Bone marrow (tissue), 2 donors: ENCODE results near the gene CACNA1S.

Experiments
- DNase-seq, 2 donors: peaks; one replicate each; lab custom pipeline; 2025; lab: John Stamatoyannopoulos, UW

Gene CACNA1S

GRCh38 chr1:201011616-201012015 lies 100.6 kb downstream of the CACNA1S start:
- no peak for DNase-seq

GRCh38 chr1:201009962-201010645 lies 102.1 kb downstream of the CACNA1S start:
- DNase-seq = no peak

- no peak for DNase-seq
Measured at GRCh38 chr1:201008666-201009360, 103.4 kb downstream of the CACNA1S start.

GRCh38 chr1:201007481-201007880 lies 104.7 kb downstream of the CACNA1S start:
- DNase-seq = no peak

- DNase-seq = no peak
Measured at GRCh38 chr1:201006450-201006849, 105.8 kb downstream of the CACNA1S start.

GRCh38 chr1:201004732-201005131 lies 107.5 kb downstream of the CACNA1S start:
- DNase-seq = no peak

- DNase-seq = no peak
Measured at GRCh38 chr1:201004154-201004553, 108.1 kb downstream of the CACNA1S start.

GRCh38 chr1:201002510-201002909 lies 109.7 kb downstream of the CACNA1S start:
- no peak for DNase-seq

- no peak for DNase-seq
Measured at GRCh38 chr1:201001962-201002361, 110.3 kb downstream of the CACNA1S start.

- DNase-seq = no peak
Measured at GRCh38 chr1:201000391-201000790, 111.8 kb downstream of the CACNA1S start.

GRCh38 chr1:200999667-201000066 lies 112.6 kb downstream of the CACNA1S start:
- no peak for DNase-seq

GRCh38 chr1:200998323-200998722 lies 113.9 kb downstream of the CACNA1S start:
- no peak for DNase-seq

GRCh38 chr1:200992382-200993048 lies 119.7 kb downstream of the CACNA1S start:
- no peak for DNase-seq

- DNase-seq = no peak
Measured at GRCh38 chr1:200991097-200991614, 121.1 kb downstream of the CACNA1S start.

GRCh38 chr1:200990114-200990513 lies 122.1 kb downstream of the CACNA1S start:
- DNase-seq = no peak
